ENCODE measurements around the gene ERP27. TPM values are rescaled to one million over a fixed set of nuclear protein-coding genes. Genes with fewer than 3 reads are reported as not detected.

ERP27 gene
- total RNA-seq, 4 donors from 2014 or later = 0.54 to 3.4 (median 0.96) TPM; not detected in 1

- H3K4me3 ChIP-seq = no peak overlapping the region
- 76 to 86% methylated on average over 4 to 8 of the region's 8 CpGs for WGBS, 2 donors (ENCODE audit: low coverage in 1 of 2)
- peaks cover 0 to 13% (median 0%) of the 10 kb centered on the region in 3 donors for H3K4me1 ChIP-seq
- no peaks in the 10 kb centered on the region for H3K9me3 ChIP-seq
- ATAC-seq = peak; percentile 38
- peaks cover 0 to 13% of the 10 kb centered on the region in 2 donors for H3K36me3 ChIP-seq
- H3K27me3 ChIP-seq = no peaks in the 10 kb centered on the region
- TF ChIP-seq EP300 (IDR thresholded peaks at IDR 0.05) (no peak), POLR2A (IDR thresholded peaks at IDR 0.05) (no peak), POLR2AphosphoS5 (IDR thresholded peaks at IDR 0.05) (no peak), CTCF (IDR thresholded peaks at IDR 0.05) (no peak)
- H3K27ac ChIP-seq = no peak overlapping the region
Observed at GRCh38 chr12:14879222-14879933, 59.0 kb downstream of the ERP27 start.

GRCh38 chr12:14878488-14878887, 59.8 kb downstream of the ERP27 start:
- peaks cover 0 to 13% of the 10 kb centered on the region in 2 donors for H3K36me3 ChIP-seq
- H3K9me3 ChIP-seq = no peaks in the 10 kb centered on the region
- H3K27ac ChIP-seq = no peak overlapping the region
- H3K4me3 ChIP-seq = no peak overlapping the region
- TF ChIP-seq POLR2AphosphoS5 (IDR thresholded peaks at IDR 0.05) = no peak
- no peak for TF ChIP-seq CTCF (IDR thresholded peaks at IDR 0.05)
- TF ChIP-seq EP300 (IDR thresholded peaks at IDR 0.05) = no peak
- no peak for TF ChIP-seq POLR2A (IDR thresholded peaks at IDR 0.05)
- ATAC-seq = no peak
- 86 to 89% methylated on average over 1 of the region's 1 CpG for WGBS, 2 donors (ENCODE audit: low coverage in 1 of 2)
- H3K27me3 ChIP-seq = no peaks in the 10 kb centered on the region
- H3K4me1 ChIP-seq = peaks cover 0 to 4% (median 0%) of the 10 kb centered on the region in 3 donors

GRCh38 chr12:14876833-14877232, 61.5 kb downstream of the ERP27 start:
- Histone ChIP-seq H3K9me3 (no peaks in the 10 kb centered on the region), H3K27ac (no peak overlapping the region), H3K4me1 (peaks cover 0 to 4% (median 0%) of the 10 kb centered on the region in 3 donors), H3K27me3 (no peaks in the 10 kb centered on the region), H3K4me3 (no peak overlapping the region), H3K36me3 (peaks cover 0 to 6% of the 10 kb centered on the region in 2 donors)
- TF ChIP-seq POLR2AphosphoS5 (IDR thresholded peaks at IDR 0.05) = no peak
- TF ChIP-seq CTCF (IDR thresholded peaks at IDR 0.05) = no peak
- TF ChIP-seq EP300 (IDR thresholded peaks at IDR 0.05) = no peak
- no peak for TF ChIP-seq POLR2A (IDR thresholded peaks at IDR 0.05)
- ATAC-seq = no peak
- WGBS, 2 donors (ENCODE audit: low coverage in 1 of 2) = 44 to 71% methylated on average over 1 to 2 of the region's 2 CpGs

GRCh38 chr12:14874882-14875281, 63.5 kb downstream of the ERP27 start:
- no peak for ATAC-seq
- H3K27ac ChIP-seq = no peak overlapping the region
- WGBS, 2 donors (ENCODE audit: low coverage in 1 of 2) = 60 to 63% methylated on average over 3 of the region's 3 CpGs

GRCh38 chr12:14873440-14874185, 64.7 kb downstream of the ERP27 start:
- TF ChIP-seq POLR2A (IDR thresholded peaks at IDR 0.05) = no peak
- TF ChIP-seq POLR2AphosphoS5 (IDR thresholded peaks at IDR 0.05) = no peak
- no peak for TF ChIP-seq CTCF (IDR thresholded peaks at IDR 0.05)
- no peak for TF ChIP-seq EP300 (IDR thresholded peaks at IDR 0.05)
- no peaks in the 10 kb centered on the region for H3K36me3 ChIP-seq
- no peaks in the 10 kb centered on the region for H3K9me3 ChIP-seq
- 8 to 20% methylated on average over 1 of the region's 1 CpG for WGBS, 2 donors (ENCODE audit: low coverage in 1 of 2)
- H3K27ac ChIP-seq = no peak overlapping the region
- H3K4me3 ChIP-seq = no peak overlapping the region
- ATAC-seq = no peak
- H3K27me3 ChIP-seq = no peaks in the 10 kb centered on the region
- H3K4me1 ChIP-seq = peaks cover 0 to 9% (median 0%) of the 10 kb centered on the region in 3 donors

More at GRCh38 chr12:14874882-14875281, 63.5 kb downstream of the ERP27 start:
- Histone ChIP-seq H3K9me3 (no peaks in the 10 kb centered on the region), H3K4me3 (no peak overlapping the region), H3K4me1 (peaks cover 0 to 9% (median 0%) of the 10 kb centered on the region in 3 donors), H3K36me3 (no peaks in the 10 kb centered on the region), H3K27me3 (no peaks in the 10 kb centered on the region)
- TF ChIP-seq POLR2A (IDR thresholded peaks at IDR 0.05) = no peak
